Spinal cord (tissue), 10 donors: ENCODE results near the gene IL15. TPM values are rescaled to one million over a fixed set of nuclear protein-coding genes. Genes with fewer than 3 reads are reported as not detected.
"Not testable (repeated sequence)": the region's sequence is repeated elsewhere in the genome, so short reads cannot be mapped to it uniquely, and the experiment has no call there.

Experiments used
- DNase-seq, 6 donors: peaks; one replicate each; pipeline versions ENCODE4 v3.0.0 to v3.0.0-alpha.2; 2013 to 2015; ENCODE audit warnings: low spot score in 6 of 6, low read depth in 4 of 6
- H3K27ac ChIP-seq: one replicate; pipeline ENCODE4 v1.5.1; 2013; ENCODE audit warnings: low read depth, low read length, control low read depth
- H3K27me3 ChIP-seq: one replicate; pipeline ENCODE4 v1.6.1; 2013; ENCODE audit warnings: low read length; ENCODE audit not compliant: control insufficient read depth, insufficient read depth
- H3K36me3 ChIP-seq: one replicate; pipeline ENCODE4 v1.6.1; 2013; ENCODE audit warnings: low read length; ENCODE audit not compliant: control insufficient read depth, insufficient read depth
- H3K4me1 ChIP-seq: one replicate; pipeline ENCODE4 v1.6.1; 2013; ENCODE audit warnings: low read length; ENCODE audit not compliant: control insufficient read depth, insufficient read depth
- H3K4me3 ChIP-seq: one replicate; pipeline ENCODE4 v1.5.1; 2013; ENCODE audit warnings: low read depth, low read length, control low read depth
- H3K9me3 ChIP-seq: one replicate; pipeline ENCODE4 v1.6.1; 2013; ENCODE audit warnings: low read length; ENCODE audit not compliant: control insufficient read depth, insufficient read depth
- WGBS: methylation state at CpG from one replicate; pipeline ENCODE4 v1.1.5; 2013; ENCODE audit warnings: missing lambda C conversion rate; ENCODE audit not compliant: insufficient coverage; 5-methylcytosine and 5-hydroxymethylcytosine counted together
- polyA plus RNA-seq, 2 donors: library from polyadenylated mRNA; unstranded; fragments of 120-200 nt; gene quantifications; one replicate each; pipeline ENCODE4 v1.2.1, GENCODE V29; 2013; ENCODE audit not compliant: insufficient read length in 2 of 2
- total RNA-seq, 2 donors: library from RNA; depleted of rRNA in 1 of 2; stranded (reverse); fragments of 120-200 nt in 1 of 2; fragments of >200 nt in 1 of 2; gene quantifications; one replicate each; pipeline versions ENCODE4 v1.2.3 to v1.2.4, GENCODE V29; 2013 to 2014
- donor health status: healthy.

Gene IL15
- total and polyA plus RNA-seq, 4 donors: 1.1 to 3.1 (median 2.4) TPM

DNA sequence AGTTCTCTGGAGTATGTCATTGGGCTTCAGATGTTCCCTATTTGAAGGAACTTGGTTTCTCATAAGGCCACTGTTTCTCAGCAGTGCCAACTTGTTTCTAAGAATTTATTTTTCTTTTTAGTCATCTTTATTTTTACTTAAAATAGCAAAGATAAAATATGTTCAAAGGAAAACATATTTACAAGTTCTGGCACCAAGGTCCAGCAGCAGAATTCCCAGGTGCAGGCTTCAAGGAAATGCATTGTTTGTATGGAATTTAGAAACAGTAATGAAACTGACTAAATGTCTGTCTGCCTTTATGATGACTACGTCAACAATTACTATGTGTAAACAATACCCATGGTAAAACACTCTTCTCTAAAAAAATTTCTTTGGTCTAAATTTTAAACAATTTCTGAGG is 109.6 kb downstream of the IL15 start:
- Histone ChIP-seq H3K4me3 (no peak overlapping the region), H3K27ac (no peak overlapping the region), H3K36me3 (no peaks in the 10 kb centered on the region), H3K9me3 (no peaks in the 10 kb centered on the region), H3K4me1 (no peaks in the 10 kb centered on the region), H3K27me3 (no peaks in the 10 kb centered on the region)
- no peak for DNase-seq
- WGBS: no CpG with 5 or more reads among the region's 1 CpG

- DNase-seq, H3K9me3 ChIP-seq, H3K36me3 ChIP-seq, H3K4me3 ChIP-seq, H3K27ac ChIP-seq, H3K27me3 ChIP-seq, H3K4me1 ChIP-seq: not testable (repeated sequence)
- WGBS: no CpG with 5 or more reads among the region's 3 CpGs
Measured at GRCh38 chr4:141751806-141752205, 115.4 kb downstream of the IL15 start.

DNA sequence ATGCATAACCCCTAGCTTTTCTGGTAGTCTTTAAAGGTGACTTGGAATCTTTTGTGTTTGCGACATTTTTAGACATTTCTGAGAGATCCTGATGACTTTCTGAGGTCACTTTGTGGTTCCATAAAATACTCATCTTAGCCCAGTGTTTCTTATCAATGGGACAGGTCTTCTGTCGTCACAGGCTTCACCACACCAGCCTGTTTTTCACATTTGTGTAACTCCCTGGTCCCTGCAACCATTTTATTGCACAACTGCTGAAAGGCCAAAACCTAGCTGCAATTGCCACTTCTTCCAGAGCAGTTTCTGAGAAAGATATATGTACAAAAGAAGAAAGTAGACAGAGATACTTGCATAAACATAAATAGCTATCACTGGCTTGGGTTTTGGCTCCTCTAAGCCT is 120.9 kb downstream of the IL15 start:
- Histone ChIP-seq H3K36me3 (no peaks in the 10 kb centered on the region), H3K27ac (no peak overlapping the region)
- 100% methylated on average over 1 of the region's 2 CpGs for WGBS

DNA sequence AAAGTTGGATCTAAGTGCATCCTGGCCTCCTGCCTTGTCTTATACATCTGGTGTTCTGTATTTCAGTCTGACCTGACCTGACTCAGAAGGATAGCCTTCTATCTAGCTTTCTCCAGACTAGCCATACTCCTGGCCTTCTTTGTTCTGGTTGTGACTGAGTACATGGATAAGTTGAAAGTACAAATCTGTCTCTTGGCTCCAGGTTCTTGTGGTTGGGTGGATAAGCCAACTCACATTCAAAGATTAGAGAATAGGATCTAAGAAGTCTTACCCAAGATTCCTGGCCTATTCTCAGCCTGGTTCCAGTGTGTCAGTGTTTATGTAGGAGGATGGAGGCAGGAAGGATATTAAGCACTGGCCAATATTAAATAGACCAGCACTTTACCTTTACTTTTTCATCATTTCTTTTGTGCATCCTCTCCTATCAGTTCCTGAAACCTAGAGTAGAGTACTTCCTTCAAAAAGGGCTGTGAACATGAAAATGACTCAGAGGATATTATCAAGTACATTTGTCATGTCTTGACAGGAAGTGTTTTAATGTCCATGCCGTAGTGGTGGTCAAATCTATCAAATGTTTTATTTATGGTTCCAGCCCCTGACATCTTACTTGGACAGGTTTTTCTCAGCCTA is 123.5 kb downstream of the IL15 start:
- peaks cover 1% of the 10 kb centered on the region for H3K9me3 ChIP-seq
- H3K4me1 ChIP-seq: no peaks in the 10 kb centered on the region
- no CpG with 5 or more reads among the region's 1 CpG for WGBS
- no peaks in the 10 kb centered on the region for H3K36me3 ChIP-seq
- no peaks in the 10 kb centered on the region for H3K27me3 ChIP-seq
- DNase-seq: no peak
- H3K27ac ChIP-seq: no peak overlapping the region
- no peak overlapping the region for H3K4me3 ChIP-seq

More for the DNA sequence above, 120.9 kb downstream of the IL15 start:
- Histone ChIP-seq H3K27me3 (no peaks in the 10 kb centered on the region), H3K9me3 (peaks cover 1% of the 10 kb centered on the region), H3K4me3 (no peak overlapping the region), H3K4me1 (no peaks in the 10 kb centered on the region)
- no peak for DNase-seq

DNA sequence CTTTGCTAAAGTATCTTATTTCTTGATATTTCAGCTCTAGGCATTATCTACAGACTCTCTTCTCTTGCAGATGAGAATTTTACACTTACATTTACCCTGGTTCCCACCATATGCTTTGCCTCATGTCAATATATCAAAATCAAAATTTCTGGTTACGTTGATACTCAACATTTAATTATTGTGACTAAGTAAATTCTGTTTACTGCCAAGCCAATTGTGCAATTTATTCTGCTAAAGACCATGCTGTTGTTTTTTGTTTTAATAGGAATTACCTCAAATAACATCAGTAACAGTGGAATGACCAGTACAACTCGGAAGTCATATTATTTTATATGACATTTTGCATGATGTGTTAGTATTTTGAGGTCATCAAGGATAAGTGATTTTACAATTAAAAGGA is 125.5 kb downstream of the IL15 start:
- Histone ChIP-seq H3K27ac (no peak overlapping the region), H3K27me3 (no peaks in the 10 kb centered on the region), H3K4me1 (no peaks in the 10 kb centered on the region), H3K9me3 (no peaks in the 10 kb centered on the region), H3K4me3 (no peak overlapping the region), H3K36me3 (no peaks in the 10 kb centered on the region)
- no peak for DNase-seq
- no CpG with 5 or more reads among the region's 2 CpGs for WGBS

- no peak overlapping the region for H3K27ac ChIP-seq
- 80% methylated on average over 1 of the region's 2 CpGs for WGBS
Measured at GRCh38 chr4:141763374-141763773, 127.0 kb downstream of the IL15 start.

GRCh38 chr4:141768954-141769353 is 132.6 kb downstream of the IL15 start:
- peak in 2 of 6 donors; percentile 5 to 40 for DNase-seq
- WGBS: no CpG with 5 or more reads among the region's 4 CpGs
- Histone ChIP-seq H3K4me3 (no peak overlapping the region), H3K27me3 (no peaks in the 10 kb centered on the region), H3K36me3 (no peaks in the 10 kb centered on the region), H3K4me1 (no peaks in the 10 kb centered on the region), H3K27ac (no peak overlapping the region), H3K9me3 (no peaks in the 10 kb centered on the region)

More at GRCh38 chr4:141763374-141763773, 127.0 kb downstream of the IL15 start:
- no peaks in the 10 kb centered on the region for H3K4me1 ChIP-seq
- no peak overlapping the region for H3K4me3 ChIP-seq
- DNase-seq: no peak
- H3K9me3 ChIP-seq: no peaks in the 10 kb centered on the region
- H3K27me3 ChIP-seq: no peaks in the 10 kb centered on the region
- no peaks in the 10 kb centered on the region for H3K36me3 ChIP-seq

GRCh38 chr4:141771889-141772830 is 135.8 kb downstream of the IL15 start:
- Histone ChIP-seq H3K27me3 (no peaks in the 10 kb centered on the region), H3K9me3 (no peaks in the 10 kb centered on the region), H3K4me1 (no peaks in the 10 kb centered on the region), H3K36me3 (no peaks in the 10 kb centered on the region), H3K27ac (no peak overlapping the region), H3K4me3 (no peak overlapping the region)
- 80% methylated on average over 3 of the region's 10 CpGs for WGBS
- DNase-seq: peak in 1 of 6 donors; percentile 13

DNA sequence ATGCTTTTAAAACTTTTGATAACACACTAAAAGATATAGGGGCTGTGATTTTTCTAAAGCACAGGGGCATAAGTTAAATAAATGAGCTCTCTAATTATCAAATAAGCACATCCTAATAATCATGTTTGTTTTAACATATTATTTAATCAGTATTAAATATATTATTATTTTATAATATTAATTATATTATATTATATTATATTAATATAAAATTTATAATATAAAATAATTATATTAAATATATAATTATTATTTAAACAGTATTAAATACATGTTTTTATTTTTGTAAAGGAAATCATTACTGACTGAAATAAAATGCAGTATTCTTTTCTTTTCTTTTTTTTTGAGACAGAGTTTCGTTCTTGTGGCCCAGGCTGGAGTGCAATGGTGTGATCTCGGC is 136.5 kb downstream of the IL15 start:
- no peak overlapping the region for H3K4me3 ChIP-seq
- no peak for DNase-seq
- H3K4me1 ChIP-seq: no peaks in the 10 kb centered on the region
- H3K27me3 ChIP-seq: no peaks in the 10 kb centered on the region
- H3K36me3 ChIP-seq: no peaks in the 10 kb centered on the region
- H3K9me3 ChIP-seq: no peaks in the 10 kb centered on the region
- H3K27ac ChIP-seq: no peak overlapping the region
- WGBS: 90% methylated on average over 2 of the region's 2 CpGs

DNA sequence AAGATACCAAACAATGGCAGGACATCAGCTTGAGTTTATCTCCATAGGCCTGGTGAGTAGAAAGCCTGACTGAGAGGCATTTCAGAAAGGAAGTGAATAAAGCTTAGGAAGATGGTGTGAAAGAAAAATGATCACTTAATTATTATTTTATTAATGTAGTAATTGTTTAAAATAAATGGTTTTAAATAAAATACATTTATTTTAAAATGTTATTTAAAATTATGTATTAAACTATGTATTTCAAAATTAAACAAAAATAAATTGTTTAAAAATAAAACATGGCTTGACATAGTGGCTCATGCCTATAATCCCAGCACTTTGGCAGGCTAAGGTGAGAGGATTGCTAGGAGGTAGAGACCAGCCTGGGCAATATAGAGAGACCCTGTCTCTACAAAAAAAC is 145.8 kb downstream of the IL15 start:
- H3K9me3 ChIP-seq: no peaks in the 10 kb centered on the region
- no peak for DNase-seq
- H3K4me3 ChIP-seq: no peak overlapping the region
- H3K36me3 ChIP-seq: no peaks in the 10 kb centered on the region
- H3K4me1 ChIP-seq: no peaks in the 10 kb centered on the region
- no peaks in the 10 kb centered on the region for H3K27me3 ChIP-seq
- H3K27ac ChIP-seq: no peak overlapping the region
